ENCODE measurements around the gene ACSM6.
A peak's percentile ranks its signal among the peaks of the same experiment; 100 is the strongest.
"Not testable (repeated sequence)": the region's sequence is repeated elsewhere in the genome, so short reads cannot be mapped to it uniquely, and the experiment has no call there.

ACSM6 gene, protein sequence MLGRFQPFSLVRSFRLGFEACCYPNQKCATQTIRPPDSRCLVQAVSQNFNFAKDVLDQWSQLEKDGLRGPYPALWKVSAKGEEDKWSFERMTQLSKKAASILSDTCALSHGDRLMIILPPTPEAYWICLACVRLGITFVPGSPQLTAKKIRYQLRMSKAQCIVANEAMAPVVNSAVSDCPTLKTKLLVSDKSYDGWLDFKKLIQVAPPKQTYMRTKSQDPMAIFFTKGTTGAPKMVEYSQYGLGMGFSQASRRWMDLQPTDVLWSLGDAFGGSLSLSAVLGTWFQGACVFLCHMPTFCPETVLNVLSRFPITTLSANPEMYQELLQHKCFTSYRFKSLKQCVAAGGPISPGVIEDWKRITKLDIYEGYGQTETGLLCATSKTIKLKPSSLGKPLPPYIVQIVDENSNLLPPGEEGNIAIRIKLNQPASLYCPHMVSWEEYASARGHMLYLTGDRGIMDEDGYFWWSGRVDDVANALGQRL

DNA sequence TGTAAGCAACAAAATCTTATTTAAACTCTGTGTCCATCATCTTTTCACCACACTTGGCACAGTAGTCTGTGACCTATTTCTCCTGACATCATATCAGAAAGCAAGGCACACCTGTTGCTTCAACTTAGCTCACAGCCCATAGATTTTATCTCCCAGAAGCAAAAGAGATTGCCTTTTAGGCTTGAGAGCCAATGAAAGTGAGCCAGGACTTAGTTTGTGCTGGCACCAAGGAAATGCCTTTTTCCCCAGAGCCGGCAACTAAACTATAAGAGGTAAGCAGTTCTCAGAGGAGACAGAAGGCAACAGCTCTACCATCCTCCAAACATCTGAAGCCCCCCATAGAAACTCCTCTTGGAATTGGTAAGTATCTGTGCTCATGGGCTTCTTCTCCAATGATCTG is at the start of gene ACSM6:
ACSM6 (plus strand) TSS at position 295 of the 400 bp plus-strand sequence. CDS start 248 bp downstream, outside the sequence.
- DNase-seq: no peak

DNA sequence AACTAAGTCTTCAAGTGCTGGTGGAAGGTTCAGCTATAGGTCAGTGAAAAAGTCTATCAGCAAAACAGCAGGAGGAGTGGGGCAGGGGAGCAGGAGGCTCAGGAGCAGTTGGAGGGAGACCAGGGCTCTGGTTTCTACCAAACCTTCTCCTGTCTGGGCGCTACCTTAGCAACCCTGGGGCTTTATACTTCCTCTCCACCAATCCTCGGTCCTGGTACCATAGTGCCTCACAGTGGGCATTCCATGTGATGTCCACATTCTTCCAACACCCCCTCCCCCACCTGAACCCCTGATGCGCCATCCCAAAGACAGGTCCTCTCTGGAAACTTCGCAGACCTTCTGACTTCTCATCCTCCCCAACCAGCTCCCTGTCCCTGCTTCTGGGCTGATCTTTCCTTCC is 25.3 kb upstream of the ACSM6 start:
- DNase-seq: no peak

DNA sequence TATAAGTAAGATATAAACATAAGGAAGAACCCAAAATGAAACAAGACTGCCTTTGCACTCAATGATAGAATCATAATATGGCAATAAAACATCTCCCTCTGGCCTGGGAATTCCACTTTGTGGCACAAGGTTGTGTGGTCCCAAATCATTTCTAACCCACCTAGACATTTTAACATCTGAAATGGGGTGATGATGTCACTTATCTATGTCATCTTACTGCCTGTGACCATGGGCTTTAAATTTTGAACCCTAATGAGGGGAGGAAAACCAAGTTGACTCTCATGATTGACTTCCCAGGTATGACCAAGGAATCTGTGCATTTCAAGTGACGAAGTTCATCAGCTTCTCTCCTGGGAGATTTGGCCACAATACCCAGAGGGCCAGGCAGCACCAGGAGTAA is 24.5 kb upstream of the ACSM6 start:
- no peak for DNase-seq

DNA sequence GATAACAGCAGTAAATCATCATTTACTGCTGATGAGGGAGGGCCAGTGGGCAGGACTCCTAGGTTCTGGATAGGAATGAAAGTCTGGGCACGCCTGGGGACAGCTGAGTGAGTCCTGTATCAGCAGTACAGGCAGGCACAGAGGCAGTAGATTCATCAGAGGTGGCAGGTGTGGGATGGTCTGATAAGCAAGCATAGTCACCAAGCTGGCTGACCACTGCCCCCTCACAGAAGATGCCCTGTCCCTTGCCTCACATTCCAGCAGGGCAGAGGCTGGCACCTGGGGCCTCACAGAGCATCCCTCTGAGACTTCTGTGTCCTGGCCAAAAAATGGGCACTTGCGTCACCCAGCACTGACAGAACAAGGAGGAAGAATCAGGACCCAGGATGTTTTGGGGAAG is 23.2 kb upstream of the ACSM6 start:
- no peak for DNase-seq

DNA sequence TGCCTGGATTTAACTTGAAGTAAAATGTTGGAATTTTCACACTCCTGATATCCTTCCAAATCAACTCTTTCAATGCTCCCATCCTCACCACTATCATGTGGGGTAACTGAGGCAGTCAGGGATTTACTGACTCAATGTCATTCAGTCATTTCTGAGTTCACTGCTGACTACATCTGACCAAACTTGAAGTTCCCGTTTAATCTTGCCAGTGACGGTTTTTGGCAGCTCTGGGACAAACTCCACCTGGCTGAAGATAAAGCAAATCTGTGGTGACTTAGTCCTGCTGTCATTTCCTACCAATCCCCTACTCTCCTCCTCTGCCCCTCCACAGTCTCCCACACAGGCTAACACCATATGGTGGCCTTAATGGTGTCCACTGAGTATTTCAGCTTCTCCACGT is 22.7 kb upstream of the ACSM6 start:
- no peak for DNase-seq

DNA sequence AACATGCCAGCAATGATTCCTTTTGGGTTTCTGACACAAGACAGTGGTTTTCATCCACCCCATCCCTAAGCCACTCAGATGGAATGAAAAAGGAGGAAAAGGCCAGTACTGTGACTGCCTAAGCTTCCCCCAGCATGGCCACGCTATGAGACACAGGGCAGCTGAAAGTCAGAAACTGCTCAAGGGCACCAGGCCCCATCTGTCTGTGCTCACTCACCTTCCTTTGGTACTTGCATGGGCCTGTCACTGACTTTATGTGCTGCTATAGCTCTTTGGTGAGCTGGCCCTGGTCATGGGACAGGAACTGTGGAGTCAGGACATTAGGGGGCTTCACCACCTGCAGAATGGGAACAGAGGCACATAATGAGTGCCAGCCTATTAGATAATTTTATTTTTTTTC is 21.2 kb upstream of the ACSM6 start:
- DNase-seq: no peak

DNA sequence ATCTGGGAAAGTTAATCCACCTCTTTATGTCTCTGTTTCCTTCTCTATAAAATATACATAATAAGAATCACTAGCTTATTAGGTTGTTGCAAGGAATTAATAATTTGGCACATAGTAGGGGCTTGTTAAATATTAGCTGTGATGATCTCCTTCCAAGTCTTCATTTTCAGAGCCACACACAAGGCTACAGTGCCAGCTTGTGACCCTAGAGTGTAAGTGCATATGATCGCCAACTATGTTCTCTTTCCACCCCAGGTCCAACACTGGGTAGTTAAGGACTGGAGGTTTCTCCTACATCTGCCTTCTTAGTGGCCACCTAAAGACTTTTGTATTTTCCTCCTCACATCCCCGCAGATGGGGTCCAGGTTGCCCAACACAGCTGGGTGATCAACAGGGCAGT is 17.9 kb upstream of the ACSM6 start:
- DNase-seq: no peak

DNA sequence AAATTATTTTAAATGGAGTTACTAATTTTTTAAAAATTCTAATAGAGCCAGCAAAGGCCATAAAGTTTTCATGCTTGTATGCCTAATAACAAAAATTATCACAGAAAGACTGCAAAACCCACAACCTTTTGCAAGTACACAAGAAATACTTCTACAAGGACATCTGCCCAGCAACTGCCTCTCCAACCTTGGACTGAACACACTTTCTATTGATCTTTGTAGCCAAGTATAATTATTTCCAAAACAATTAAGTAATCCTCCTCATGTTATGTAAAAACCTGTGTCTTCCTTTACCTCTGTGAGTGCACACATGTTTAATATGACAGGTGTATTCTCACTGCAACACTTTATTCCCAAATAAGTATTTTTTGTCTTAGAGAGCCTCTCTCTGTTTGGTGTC is 16.6 kb upstream of the ACSM6 start:
- no peak for DNase-seq

DNA sequence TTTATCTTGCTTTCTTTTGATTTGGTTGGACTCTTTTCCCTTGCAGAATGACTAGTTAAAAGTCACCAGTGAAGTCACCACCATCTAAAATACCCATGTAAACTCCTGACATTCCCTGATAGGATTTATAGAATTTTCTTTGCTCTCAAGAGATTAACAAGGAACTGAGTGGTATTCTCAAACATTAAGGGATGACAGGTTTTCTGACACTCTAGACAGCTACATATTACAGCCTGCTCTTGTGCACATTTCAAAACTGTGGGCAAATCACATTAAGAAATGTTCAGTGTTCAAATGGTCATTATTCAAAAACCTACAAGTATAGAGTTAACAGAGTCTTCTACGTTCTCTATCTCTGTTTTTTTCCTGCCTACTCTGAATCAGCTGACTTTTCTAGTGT is 15.8 kb upstream of the ACSM6 start:
- DNase-seq: no peak

DNA sequence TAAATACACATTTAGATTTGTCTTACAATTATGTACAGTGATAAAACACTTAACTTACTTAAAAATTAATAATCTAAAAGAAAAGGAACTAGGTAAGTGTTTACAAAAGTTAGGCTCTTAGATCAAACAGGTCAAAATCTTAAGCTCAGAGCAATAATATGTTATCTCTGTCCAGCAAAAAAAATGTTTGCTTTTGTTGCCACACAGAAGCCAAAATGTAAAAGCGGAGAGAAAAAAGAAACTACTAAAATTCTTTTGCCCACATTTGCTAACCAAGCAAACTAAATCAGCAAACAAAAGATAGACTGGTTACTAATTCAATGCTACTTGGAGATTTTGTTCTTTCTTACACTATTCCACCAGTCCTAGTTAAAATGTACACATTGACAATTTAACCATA is 15.2 kb upstream of the ACSM6 start:
- no peak for DNase-seq

DNA sequence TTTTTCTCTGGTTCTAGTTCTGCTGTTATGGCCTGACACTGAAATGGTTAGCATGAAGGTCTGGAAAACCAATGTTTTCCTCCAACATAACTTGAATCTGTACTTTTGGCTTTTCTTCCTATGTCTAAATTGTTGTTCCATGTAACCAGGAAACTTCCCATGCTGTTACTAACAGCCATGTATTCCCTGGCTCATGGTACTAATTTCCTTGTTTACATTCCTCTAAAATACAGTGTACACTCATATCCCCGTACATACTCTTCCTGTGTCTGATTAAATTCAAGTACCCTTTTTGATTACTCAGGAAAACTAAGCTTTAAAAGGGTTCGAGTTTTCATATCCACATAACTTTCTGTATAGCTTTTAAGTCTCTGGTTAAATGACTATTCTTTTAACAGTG is 12.3 kb upstream of the ACSM6 start:
- DNase-seq: no peak

DNA sequence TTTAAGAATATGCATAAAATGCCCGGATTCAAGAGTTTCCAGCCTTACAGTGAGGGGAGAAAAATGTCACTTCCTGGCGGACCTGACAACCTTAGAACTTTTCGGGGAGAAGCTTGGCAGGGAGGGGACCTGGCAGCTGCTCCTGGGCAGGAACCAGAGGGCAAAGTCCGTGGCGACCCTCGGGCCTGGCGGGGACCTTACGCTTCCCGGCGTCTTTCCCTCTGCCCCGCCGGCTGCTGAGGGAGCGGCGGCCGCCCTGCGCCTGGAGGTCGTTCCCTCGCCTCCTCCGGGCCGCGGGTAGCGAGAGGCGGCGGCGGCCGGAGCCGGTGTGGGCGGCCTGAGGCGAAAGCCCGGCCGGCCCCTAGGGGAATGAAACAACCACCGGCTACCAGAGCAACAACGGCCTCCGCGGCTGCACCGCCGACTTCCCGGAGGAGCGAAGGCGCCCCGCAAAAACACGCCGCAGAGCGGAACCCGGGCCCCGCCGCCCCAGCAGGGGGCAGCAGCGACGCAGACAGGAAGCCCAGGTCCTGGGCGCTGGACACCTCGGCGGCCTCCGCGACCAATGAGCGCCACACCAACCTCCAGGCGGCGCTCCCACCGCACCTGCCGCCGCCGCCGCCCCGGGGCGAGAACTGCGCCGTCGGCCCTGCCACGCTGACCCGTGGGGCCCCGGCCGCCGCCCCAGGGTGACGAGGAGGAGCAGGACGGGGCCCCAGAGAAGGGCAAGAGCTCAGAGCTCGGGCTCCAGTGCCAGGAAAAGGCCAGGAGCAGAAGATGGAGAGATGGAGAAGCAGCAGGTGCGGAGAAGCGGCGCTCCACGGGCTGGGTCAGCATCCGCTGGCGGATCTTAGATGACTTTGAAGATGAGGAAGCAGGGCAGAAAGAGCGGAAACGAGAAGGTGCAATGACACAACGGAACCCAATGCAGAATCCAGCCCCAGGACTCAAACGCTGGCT is 10.5 kb upstream of the ACSM6 start:
- DNase-seq: peak; percentile 50

DNA sequence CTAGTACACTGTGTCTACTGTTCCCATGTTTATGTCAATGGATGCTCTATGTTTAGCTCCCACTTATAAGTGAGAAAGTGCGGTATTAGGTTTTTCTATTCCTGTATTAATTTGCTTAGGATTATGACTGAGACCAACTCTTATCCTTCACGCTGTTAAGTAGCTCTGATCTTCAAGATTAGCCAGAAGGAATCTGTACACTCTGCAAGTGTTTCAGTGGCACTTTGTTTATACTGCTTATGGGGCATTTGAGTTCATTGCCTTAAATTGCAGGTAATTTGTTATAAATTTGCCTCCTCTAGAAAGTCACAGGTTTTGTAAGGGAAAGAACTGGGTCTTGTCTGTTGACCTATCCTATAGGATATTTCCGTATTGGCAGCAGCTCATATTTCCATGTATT is 6.4 kb upstream of the ACSM6 start:
- DNase-seq: no peak

DNA sequence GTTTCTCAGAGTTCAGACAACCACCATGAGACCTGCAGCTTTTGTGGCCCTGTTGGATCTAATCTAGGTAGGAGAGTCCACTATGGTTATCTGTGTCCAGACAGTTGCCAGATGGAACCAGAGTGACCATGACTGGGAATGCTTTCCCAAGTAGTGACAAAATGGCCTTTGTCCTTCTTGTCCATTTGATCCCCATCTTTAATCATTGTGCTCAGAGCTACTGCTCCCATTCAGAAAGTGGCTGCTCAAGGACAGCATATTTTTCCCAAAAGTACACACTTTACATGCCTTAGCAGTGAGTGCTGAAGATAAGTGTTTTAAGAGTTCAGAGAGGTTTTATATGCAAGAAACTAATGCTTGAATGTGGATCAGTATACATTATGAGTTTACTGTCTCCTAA is 5.4 kb upstream of the ACSM6 start:
- DNase-seq: no peak

DNA sequence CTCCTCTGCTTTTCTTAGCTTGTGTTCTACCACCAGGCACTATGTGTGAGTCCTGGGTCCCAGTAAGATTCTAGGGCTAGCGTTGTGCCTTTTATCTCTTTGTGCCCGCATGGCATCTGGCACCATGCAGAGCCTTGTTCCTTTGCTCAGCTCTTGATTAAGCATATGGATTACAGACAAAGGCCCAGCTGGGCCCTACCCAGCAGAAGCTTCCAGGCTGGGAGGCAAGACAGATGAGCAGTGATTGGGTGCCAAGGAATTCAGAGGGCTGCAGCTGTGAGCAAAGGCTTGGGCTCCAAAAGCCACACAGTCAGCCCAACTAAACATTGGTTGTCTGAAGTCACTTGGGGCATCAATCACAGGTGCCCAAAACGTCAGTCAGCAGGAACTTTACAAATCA is 2.0 kb downstream of the ACSM6 start:
- no peak for DNase-seq

DNA sequence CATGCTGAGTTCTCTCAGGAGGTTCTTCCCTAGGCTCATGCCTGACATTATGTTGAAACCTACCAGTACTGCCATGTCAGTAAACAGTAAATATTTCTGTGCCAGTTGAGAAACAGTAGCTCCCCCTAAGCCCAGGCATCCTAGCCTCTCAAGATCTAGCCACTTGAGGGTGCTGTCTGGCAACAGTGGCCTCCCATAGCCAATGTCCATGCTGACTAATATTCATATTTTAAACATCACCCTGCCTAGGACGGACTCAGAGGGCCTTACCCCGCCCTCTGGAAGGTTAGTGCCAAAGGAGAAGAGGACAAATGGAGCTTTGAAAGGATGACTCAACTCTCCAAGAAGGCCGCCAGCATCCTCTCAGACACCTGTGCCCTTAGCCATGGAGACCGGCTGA is 7.7 kb downstream of the ACSM6 start:
- DNase-seq: no peak

DNA sequence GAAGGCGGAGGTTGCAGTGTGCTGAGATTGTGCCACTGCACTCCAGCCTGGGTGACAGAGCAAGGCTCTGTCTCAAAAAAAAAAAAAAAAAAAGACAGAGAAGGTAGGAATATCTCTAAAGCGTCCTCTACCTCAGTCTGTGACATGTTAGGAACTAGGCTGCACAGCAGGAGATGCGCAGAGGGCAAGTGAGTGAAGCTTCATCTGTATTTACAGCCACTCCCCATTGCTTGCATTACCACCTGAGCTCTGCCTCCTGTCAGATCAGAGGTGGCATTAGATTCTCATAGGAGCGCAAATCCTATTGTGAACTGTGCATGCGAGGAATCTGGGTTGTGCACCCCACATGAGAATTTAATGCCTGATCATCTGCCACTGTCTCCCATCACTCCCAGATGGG is 8.8 kb downstream of the ACSM6 start:
- not testable (repeated sequence) for DNase-seq

DNA sequence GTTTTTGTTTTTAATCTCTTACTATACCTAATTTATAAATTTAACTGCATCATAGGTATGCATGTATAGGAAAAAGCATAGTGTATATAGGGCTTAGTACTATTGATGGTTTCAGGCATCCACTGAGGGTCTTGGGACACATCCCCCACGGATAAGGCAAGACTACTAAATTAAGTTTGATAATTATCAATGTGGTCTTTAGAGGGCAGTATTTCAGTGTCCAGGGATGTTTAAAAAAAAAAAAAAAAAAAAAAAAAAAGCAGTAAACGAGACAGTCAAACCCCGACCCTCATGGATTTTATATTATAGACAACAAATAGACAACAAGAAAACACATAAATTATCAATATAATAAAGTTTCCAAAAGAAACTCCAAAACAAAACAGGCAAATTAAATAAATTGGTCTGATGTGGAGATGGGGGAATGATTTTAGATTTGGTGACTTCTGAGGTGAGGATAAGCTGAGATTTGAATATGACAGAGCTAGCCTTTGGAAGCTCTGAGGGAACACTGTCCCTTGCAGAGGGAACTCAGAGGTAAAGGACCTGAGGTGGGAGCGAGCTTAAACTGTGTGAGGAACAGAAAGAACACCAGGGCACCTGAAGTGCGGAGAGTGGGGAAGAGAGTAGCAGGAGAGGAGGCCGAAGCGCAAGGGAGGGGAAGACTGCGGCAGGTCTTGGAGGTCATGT is 14.8 kb downstream of the ACSM6 start:
- DNase-seq: no peak

DNA sequence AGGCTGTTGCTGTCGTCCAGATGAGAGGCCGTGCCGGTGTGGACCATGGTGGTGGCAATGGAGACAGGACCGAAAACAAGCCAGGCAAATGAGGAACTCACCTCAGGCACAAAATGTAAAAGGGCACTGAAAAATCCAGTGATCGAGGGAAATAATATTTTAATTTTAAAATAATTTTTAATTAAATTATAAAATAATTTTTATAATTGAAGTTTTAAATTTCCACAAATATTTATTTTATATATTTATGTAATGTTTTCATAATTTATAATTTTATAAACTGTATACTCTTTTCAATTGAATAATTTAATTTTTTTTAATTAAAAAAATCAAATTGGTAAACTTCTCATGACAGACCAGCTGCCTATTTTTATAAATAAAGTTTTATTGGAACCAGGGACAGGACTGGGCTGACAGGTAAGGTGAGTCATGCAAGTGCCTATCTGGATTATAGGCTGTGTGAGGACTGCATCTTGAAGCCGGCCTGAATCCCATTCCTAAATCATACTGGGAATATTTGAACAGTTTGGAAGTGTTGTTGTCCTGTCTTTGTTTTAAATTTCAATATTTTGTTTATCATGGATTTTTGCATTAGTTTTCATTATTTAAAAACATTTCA is 15.6 kb downstream of the ACSM6 start:
- DNase-seq: no peak

DNA sequence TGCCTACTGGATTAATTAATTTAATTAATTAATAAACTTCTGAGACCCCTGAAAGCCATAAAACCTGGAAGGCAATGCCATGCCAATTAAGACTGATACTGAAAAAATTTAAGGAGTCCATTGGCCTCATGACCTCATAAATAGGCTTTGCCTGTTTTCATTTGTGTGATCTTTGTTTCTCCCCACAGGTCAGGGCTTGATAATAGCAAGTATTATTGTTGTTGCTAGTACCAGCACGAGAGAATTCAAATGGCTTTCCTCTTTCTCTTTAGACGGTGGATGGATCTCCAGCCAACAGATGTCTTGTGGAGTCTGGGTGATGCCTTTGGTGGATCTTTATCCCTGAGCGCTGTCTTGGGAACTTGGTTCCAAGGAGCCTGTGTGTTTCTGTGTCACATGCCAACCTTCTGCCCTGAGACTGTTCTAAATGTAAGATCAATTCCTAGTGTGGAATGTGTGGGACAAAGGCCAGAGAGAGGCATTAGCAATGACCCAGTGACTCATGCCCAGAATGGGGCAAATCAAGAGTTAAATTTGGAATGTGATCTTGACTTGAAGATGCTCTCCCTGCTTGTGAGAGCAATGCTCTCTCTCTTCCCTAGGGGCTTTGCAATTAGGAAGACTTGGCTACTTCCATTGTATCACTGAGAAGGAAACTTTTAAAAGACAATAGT is 17.7 kb downstream of the ACSM6 start:
- DNase-seq: no peak

DNA sequence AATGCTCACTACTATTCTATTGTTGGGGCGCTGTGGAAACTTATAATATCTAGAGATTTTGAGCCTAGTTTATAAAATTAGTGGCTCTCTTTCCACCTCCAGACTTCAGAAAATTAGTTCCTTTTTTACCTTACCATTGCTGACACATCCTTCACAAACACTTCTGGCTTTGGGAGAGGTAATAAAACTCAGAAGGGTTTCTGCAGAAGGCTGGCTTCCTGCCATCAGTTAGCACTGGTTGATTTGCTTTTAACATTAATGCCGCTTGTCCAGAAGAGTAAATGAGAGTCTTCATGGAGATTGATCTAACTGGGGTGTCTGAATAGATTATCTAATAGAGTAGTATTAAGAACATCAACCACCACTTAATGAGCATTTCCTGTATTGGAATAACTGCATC is 20.3 kb downstream of the ACSM6 start:
- no peak for DNase-seq

DNA sequence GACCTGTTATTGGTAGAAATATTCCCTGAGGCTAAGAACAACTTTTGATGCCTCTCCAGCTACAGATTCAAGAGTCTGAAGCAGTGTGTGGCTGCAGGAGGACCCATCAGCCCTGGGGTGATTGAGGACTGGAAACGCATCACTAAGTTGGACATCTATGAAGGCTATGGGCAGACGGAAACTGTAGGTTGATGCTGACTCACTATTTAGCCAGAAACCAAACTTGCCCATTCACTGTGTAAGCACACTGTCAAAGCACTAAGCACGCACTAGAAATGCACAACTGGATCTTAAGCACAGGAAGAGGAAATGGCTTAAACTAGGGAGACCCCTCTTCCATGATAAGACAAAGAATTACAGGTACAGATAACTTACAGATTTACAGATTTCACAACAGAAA is 20.8 kb downstream of the ACSM6 start:
- no peak for DNase-seq
